Neuron (in vitro differentiated cells): ENCODE results near the gene TAF9B.
"Not testable (repeated sequence)": the region's sequence is repeated elsewhere in the genome, so short reads cannot be mapped to it uniquely, and the experiment has no call there.

Source experiments
- H2AFZ ChIP-seq: one replicate; pipeline ENCODE4 v1.6.1; 2013; ENCODE audit warnings: low read depth, mild to moderate bottlenecking, inconsistent platforms, low read length, moderate library complexity
- H3K27me3 ChIP-seq: one replicate; pipeline ENCODE4 v1.6.1; 2013; ENCODE audit warnings: low read length; ENCODE audit not compliant: insufficient read depth
- H3K36me3 ChIP-seq: one replicate; pipeline ENCODE4 v1.6.1; 2013; ENCODE audit warnings: low read length; ENCODE audit not compliant: insufficient read depth
- H3K4me1 ChIP-seq: one replicate; pipeline ENCODE4 v1.6.1; 2013; ENCODE audit warnings: low read length; ENCODE audit not compliant: insufficient read depth
- H3K4me3 ChIP-seq: 2 replicates; pipeline ENCODE4 v1.5.1; 2013; ENCODE audit warnings: mild to moderate bottlenecking, low read length, moderate library complexity
- H3K9me3 ChIP-seq: one replicate; pipeline ENCODE4 v1.6.1; 2013; ENCODE audit warnings: low read length

The TAF9B gene

DNA sequence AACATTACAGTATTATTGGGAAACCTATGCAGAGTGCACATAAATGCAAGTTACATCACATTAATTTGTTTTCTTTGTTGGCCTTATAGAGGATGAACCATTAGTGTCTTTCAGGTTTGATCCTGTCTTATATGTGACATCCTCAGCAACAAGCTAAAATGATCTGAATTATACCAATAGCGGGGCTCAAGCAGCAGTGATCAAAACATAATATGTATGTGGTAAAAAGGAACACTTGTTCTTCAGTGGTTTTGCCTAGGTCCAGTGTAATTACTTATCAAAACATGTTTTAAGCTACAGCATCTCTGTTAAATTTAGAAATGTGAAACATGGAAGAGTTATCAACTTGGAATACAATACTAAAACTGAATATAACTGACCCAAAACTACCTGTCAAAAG, 9.1 kb downstream of the TAF9B start:
- Histone ChIP-seq H2AFZ (no peak overlapping the region), H3K4me3 (no peak overlapping the region), H3K27me3 (no peaks in the 10 kb centered on the region), H3K9me3 (no peaks in the 10 kb centered on the region), H3K36me3 (peaks cover 29% of the 10 kb centered on the region), H3K4me1 (no peaks in the 10 kb centered on the region)

- Histone ChIP-seq H3K4me1 (no peaks in the 10 kb centered on the region), H3K27me3 (no peaks in the 10 kb centered on the region), H2AFZ (no peak overlapping the region), H3K4me3 (no peak overlapping the region), H3K9me3 (no peaks in the 10 kb centered on the region), H3K36me3 (peaks cover 29% of the 10 kb centered on the region)
Observed at GRCh38 chrX:78129714-78130113, 9.7 kb downstream of the TAF9B start.

DNA sequence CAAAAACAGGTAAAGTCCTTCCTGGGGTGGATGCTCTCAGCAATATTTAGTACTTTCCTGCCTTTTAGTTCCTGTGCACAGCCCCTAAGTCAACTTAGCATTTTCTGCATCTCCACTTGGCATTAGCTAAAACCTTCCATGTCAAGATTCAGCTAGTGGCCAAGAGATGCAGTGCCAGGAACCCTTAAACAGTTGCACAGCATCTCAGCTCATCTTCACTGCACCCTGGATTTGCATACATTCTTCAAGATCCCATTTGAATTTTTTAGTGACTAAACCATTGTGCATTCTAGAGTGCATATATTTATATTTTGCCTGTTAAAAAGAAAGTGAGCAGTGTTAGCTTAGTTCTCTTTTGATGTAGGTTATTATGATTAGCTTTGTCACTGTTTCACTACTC, 13.7 kb downstream of the TAF9B start:
- H3K9me3 ChIP-seq, H2AFZ ChIP-seq, H3K27me3 ChIP-seq, H3K4me1 ChIP-seq, H3K4me3 ChIP-seq: not testable (repeated sequence)
- H3K36me3 ChIP-seq, result peaks cover 25% of the 10 kb centered on the region

DNA sequence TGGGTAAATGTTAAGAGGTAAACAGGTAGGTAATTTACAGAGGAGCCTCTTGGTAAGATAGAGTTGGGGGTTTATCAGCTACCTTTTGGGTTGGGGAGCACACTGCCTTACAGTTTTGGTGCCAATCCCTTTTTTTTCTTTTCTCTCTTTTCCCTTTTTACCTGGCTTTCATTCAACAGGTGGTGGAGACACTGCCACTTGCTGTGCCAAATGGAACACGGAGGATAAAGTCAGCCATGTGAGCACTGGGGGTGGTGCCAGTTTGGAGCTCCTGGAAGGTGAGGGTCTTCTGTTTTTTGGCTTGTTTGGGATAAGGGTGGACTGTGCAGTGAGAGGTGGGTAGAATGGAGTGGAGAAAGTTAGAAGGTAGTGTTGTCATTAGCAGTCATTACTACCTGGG, 14.3 kb downstream of the TAF9B start:
- Histone ChIP-seq H3K9me3 (no peaks in the 10 kb centered on the region), H3K27me3 (no peaks in the 10 kb centered on the region), H3K4me1 (no peaks in the 10 kb centered on the region), H3K4me3 (no peak overlapping the region), H2AFZ (no peak overlapping the region), H3K36me3 (peaks cover 28% of the 10 kb centered on the region)

GRCh38 chrX:78124307-78124706, 15.1 kb downstream of the TAF9B start:
- H3K4me3 ChIP-seq, result no peak overlapping the region
- peaks cover 24% of the 10 kb centered on the region for H3K36me3 ChIP-seq

GRCh38 chrX:78123190-78123589, 16.3 kb downstream of the TAF9B start:
- Histone ChIP-seq H3K27me3 (no peaks in the 10 kb centered on the region), H2AFZ (no peak overlapping the region), H3K4me1 (no peaks in the 10 kb centered on the region), H3K9me3 (no peaks in the 10 kb centered on the region), H3K4me3 (no peak overlapping the region), H3K36me3 (peaks cover 25% of the 10 kb centered on the region)

More at GRCh38 chrX:78124307-78124706, 15.1 kb downstream of the TAF9B start:
- no peak overlapping the region for H2AFZ ChIP-seq
- H3K27me3 ChIP-seq, result no peaks in the 10 kb centered on the region
- no peaks in the 10 kb centered on the region for H3K4me1 ChIP-seq
- H3K9me3 ChIP-seq, result no peaks in the 10 kb centered on the region

- Histone ChIP-seq H3K27me3 (no peaks in the 10 kb centered on the region), H3K36me3 (peaks cover 45% of the 10 kb centered on the region), H2AFZ (no peak overlapping the region), H3K4me1 (no peaks in the 10 kb centered on the region), H3K4me3 (no peak overlapping the region), H3K9me3 (no peaks in the 10 kb centered on the region)
Observed at GRCh38 chrX:78119521-78120227, 19.8 kb downstream of the TAF9B start.

DNA sequence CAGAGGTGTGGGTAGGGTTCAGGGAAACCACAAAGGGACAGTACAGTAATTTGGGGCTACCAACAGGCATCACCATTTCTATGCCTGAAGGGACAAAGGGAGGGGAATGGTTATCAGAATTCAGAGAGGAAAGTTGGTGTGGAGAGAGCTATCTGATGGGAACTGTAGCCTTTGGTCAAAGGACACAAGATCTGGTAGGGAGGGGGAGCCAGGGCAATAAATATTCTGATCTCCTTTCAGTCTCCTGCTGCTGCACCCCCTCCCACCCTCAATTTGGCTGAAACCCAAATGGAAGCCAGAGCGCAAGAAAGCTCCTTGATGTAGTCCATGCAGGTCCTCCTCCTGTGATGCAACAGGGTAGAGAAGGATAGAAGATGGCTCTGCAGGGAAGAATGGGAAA, 20.8 kb downstream of the TAF9B start:
- peaks cover 53% of the 10 kb centered on the region for H3K36me3 ChIP-seq

DNA sequence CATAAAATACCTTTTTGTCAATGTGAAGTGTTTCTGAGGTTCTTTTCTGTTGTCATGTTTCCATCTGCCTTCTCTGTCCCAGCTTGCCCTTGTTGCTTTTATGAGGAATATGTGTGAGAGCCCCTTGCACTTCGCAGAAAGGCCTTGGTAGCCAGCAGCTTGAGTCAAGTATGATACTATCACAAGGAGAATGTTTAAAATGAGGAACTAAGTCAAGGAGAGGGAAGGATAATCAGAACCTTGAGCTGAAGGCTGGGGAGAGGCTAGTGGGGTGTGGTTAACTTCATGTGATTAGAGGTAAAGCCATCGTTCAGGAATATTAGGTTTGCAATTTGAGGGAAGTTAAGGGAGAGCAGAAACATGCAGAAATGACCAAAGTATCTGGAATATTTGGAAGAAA, 22.7 kb downstream of the TAF9B start:
- Histone ChIP-seq H3K4me1 (no peaks in the 10 kb centered on the region), H3K27me3 (no peaks in the 10 kb centered on the region), H3K4me3 (no peak overlapping the region), H3K9me3 (no peaks in the 10 kb centered on the region), H2AFZ (no peak overlapping the region), H3K36me3 (peaks cover 51% of the 10 kb centered on the region)

More for the DNA sequence above, 20.8 kb downstream of the TAF9B start:
- no peak overlapping the region for H3K4me3 ChIP-seq
- H3K4me1 ChIP-seq, result no peaks in the 10 kb centered on the region
- no peaks in the 10 kb centered on the region for H3K27me3 ChIP-seq
- H3K9me3 ChIP-seq, result no peaks in the 10 kb centered on the region
- no peak overlapping the region for H2AFZ ChIP-seq

- Histone ChIP-seq H3K9me3 (no peaks in the 10 kb centered on the region), H3K4me1 (no peaks in the 10 kb centered on the region), H2AFZ (no peak overlapping the region), H3K4me3 (no peak overlapping the region), H3K27me3 (no peaks in the 10 kb centered on the region), H3K36me3 (peaks cover 53% of the 10 kb centered on the region)
Observed at GRCh38 chrX:78116365-78116764, 23.1 kb downstream of the TAF9B start.

DNA sequence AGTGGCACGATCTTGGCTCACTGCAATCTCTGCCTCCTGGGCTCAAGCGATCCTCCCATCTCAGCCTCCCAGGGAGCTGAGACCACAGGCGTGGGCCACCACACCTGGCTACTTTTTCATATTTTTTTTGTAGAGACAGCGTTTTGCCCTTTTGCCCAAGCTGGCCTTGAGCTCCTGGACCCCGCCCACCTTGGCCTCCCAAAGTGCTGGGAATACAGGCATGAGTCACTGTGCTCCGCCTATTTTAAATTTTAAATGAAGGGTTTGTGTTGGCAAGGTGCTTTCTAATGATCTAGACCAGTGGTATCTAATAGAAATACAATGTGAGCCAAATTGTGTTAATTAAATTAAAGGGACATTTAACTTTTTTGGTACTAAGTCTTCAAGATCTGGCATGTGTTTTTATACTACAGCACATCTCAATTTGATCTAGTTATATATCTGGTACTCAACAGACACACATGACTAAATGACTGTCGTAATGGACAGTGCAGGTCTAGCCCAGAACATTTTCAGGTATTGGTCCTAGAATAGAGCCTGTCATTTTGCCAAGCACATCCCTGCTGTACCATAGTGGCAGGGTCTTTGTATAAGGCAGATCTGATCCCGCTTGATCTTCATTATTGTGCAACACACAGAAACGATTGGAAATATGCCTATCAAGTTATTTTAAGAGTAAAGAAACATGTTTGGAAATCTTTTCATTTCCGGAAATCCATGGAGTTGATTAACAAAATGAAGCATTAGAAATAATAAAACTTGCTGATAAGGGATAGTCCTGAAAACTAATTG, 28.1 kb downstream of the TAF9B start:
- Histone ChIP-seq H2AFZ (no peak overlapping the region), H3K9me3 (no peaks in the 10 kb centered on the region), H3K27me3 (no peaks in the 10 kb centered on the region), H3K36me3 (peaks cover 32% of the 10 kb centered on the region), H3K4me3 (no peak overlapping the region), H3K4me1 (no peaks in the 10 kb centered on the region)

DNA sequence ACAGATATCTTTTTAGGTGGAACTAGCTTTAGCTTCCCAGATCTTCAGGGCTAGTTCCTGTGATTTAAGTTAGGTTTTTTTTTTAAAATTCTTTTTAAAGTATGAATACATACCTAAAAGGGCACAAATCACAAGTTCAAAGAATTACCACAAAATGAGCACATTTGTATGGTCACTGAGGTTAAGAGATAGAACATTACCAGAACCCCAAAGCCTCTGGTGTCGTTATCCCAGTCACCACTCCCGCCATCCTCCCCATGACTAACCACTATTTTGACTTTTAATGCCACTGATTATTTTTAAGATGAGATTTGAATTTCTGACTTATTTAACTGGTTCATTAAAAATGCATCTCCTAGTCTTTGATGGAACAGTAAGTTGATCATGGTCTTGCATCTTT, 30.0 kb downstream of the TAF9B start:
- H3K4me3 ChIP-seq, result no peak overlapping the region

DNA sequence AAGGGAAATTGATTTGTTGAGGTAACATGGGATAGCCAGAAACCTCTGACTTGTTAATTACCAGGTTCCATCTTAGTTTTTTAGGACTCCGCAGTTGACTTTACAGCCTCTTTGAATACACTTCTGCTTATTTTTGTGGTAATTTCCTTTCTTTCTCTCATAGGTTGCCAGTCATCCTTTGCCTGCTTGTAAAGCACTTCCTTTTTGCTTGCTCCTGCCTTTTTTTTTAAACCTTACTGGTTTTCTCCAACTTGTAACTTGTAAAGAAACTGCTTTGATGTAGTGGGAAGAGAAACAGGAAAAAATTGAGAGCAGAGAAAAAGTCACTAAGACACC, 32.8 kb downstream of the TAF9B start:
- Histone ChIP-seq H3K9me3 (no peaks in the 10 kb centered on the region), H2AFZ (no peak overlapping the region), H3K4me3 (no peak overlapping the region)

More for the DNA sequence above, 30.0 kb downstream of the TAF9B start:
- H3K27me3 ChIP-seq, result no peaks in the 10 kb centered on the region
- peaks cover 11% of the 10 kb centered on the region for H3K4me1 ChIP-seq
- no peak overlapping the region for H2AFZ ChIP-seq
- peaks cover 13% of the 10 kb centered on the region for H3K36me3 ChIP-seq
- no peaks in the 10 kb centered on the region for H3K9me3 ChIP-seq

More for the DNA sequence above, 32.8 kb downstream of the TAF9B start:
- Histone ChIP-seq H3K36me3 (peaks cover 3% of the 10 kb centered on the region), H3K27me3 (no peaks in the 10 kb centered on the region), H3K4me1 (peaks cover 11% of the 10 kb centered on the region)
